IMR-90 (cell line): Measurements from ENCODE around the gene ADGRB3. TPM values are rescaled to one million over a fixed set of nuclear protein-coding genes. Genes with fewer than 3 reads are reported as not detected.

Source experiments
- ATAC-seq: fragments of 200-7000 bp; cut with Tn5 transposase; 2 replicates; pipeline ENCODE4 v1.9.1; 2020; ENCODE audit warnings: low read depth, mild to moderate bottlenecking, moderate library complexity
- BruUV-seq: library from RNA; stranded (reverse); fragments of 400-500 nt; replicated peaks from 2 replicates; lab custom pipeline; 2021; lab: Mats Ljungman, UMichigan
- CTCF ChIA-PET: fragments of 300-600 bp; formaldehyde crosslinking; extraction: SDS; loops from one replicate; lab custom pipeline; 2021; ENCODE audit warnings: antibody characterized with exemption; lab: Yijun Ruan, JAX
- POLR2A ChIA-PET: fragments of 300-600 bp; sonication (Branson Sonifier 250); formaldehyde crosslinking; loops from one replicate; lab custom pipeline; 2022; ENCODE audit warnings: antibody characterized with exemption; ENCODE audit not compliant: unreplicated experiment; lab: Charles Lee
- DNase-seq: peaks from one replicate; pipeline ENCODE4 v3.0.0; 2013
- H2AFZ ChIP-seq: replicated peaks from 2 replicates; pipeline ENCODE3; 2013; ENCODE audit warnings: low read length, mild to moderate bottlenecking; ENCODE audit not compliant: poor library complexity
- H2AK5ac ChIP-seq: 2 replicates; pipeline ENCODE4 v1.6.1; 2013; ENCODE audit warnings: low read depth, low read length, inconsistent platforms
- H2AK9ac ChIP-seq: replicated peaks from 2 replicates; pipeline ENCODE3; 2013; ENCODE audit warnings: mild to moderate bottlenecking, low read depth, low read length, moderate library complexity; ENCODE audit not compliant: poor library complexity
- H2BK120ac ChIP-seq: 2 replicates; pipeline ENCODE4 v1.6.1; 2013; ENCODE audit warnings: low read depth, low read length, inconsistent platforms
- H2BK15ac ChIP-seq: 3 replicates; pipeline ENCODE4 v1.6.1; 2013; ENCODE audit warnings: low read depth, low read length, inconsistent platforms
- H2BK20ac ChIP-seq: 2 replicates; pipeline ENCODE4 v1.6.1; 2013; ENCODE audit warnings: low read depth, mild to moderate bottlenecking, inconsistent platforms, low read length, moderate library complexity
- H2BK5ac ChIP-seq: 2 replicates; pipeline ENCODE4 v1.6.1; 2013; ENCODE audit warnings: mild to moderate bottlenecking, low read depth, low read length, inconsistent platforms; ENCODE audit not compliant: poor library complexity, severe bottlenecking
- H3K14ac ChIP-seq: replicated peaks from 2 replicates; pipeline ENCODE4 v1.6.1; 2013; ENCODE audit warnings: low read depth, low read length, inconsistent platforms
- H3K18ac ChIP-seq: 2 replicates; pipeline ENCODE4 v1.6.1; 2013; ENCODE audit warnings: low read depth, low read length, control low read depth
- H3K23ac ChIP-seq: 2 replicates; pipeline ENCODE4 v1.6.1; 2013; ENCODE audit warnings: low read depth, low read length, inconsistent platforms
- H3K27ac ChIP-seq: 2 replicates; pipeline ENCODE4 v1.5.1; 2013; ENCODE audit warnings: mild to moderate bottlenecking, control low read depth, low read length; ENCODE audit not compliant: insufficient read depth
- H3K27me3 ChIP-seq: 2 replicates; pipeline ENCODE4 v1.6.1; 2013; ENCODE audit warnings: low read length; ENCODE audit not compliant: control insufficient read depth, insufficient read depth
- H3K36me3 ChIP-seq: 2 replicates; pipeline ENCODE4 v1.6.1; 2013; ENCODE audit warnings: low read length, mixed read lengths; ENCODE audit not compliant: control insufficient read depth, insufficient read depth
- H3K4ac ChIP-seq: 2 replicates; pipeline ENCODE4 v1.6.1; 2013; ENCODE audit warnings: low read depth, low read length, inconsistent platforms
- H3K4me1 ChIP-seq: 2 replicates; pipeline ENCODE4 v1.6.1; 2013; ENCODE audit warnings: low read length, mixed read lengths; ENCODE audit not compliant: control insufficient read depth, insufficient read depth
- H3K4me2 ChIP-seq: 2 replicates; pipeline ENCODE4 v1.6.1; 2013; ENCODE audit warnings: low read depth, mild to moderate bottlenecking, control low read depth, low read length, moderate library complexity
- H3K4me3 ChIP-seq: 2 replicates; pipeline ENCODE4 v1.5.1; 2013; ENCODE audit warnings: low read depth, mild to moderate bottlenecking, control low read depth, low read length, moderate library complexity; ENCODE audit not compliant: insufficient read depth
- H3K56ac ChIP-seq: 2 replicates; pipeline ENCODE4 v1.6.1; 2013; ENCODE audit warnings: low read length, inconsistent platforms; ENCODE audit not compliant: insufficient read depth; ENCODE audit errors: extremely low read depth
- H3K79me1 ChIP-seq, 2 experiments: 2 replicates each; pipeline ENCODE4 v1.6.1; 2013; ENCODE audit warnings: low read length in 2 of 2, inconsistent platforms in 1 of 2, low read depth in 1 of 2
- H3K9ac ChIP-seq: 2 replicates; pipeline ENCODE4 v1.6.1; 2013; ENCODE audit warnings: low read depth, low read length, control low read depth
- H3K9me1 ChIP-seq: 2 replicates; pipeline ENCODE4 v1.6.1; 2013; ENCODE audit warnings: low read length, inconsistent platforms; ENCODE audit not compliant: insufficient read depth
- H3K9me3 ChIP-seq: 2 replicates; pipeline ENCODE4 v1.6.1; 2013; ENCODE audit warnings: low read length; ENCODE audit not compliant: control insufficient read depth, insufficient read depth
- H4K20me1 ChIP-seq: 2 replicates; pipeline ENCODE4 v1.6.1; 2013; ENCODE audit warnings: low read length, inconsistent platforms; ENCODE audit not compliant: insufficient read depth
- H4K5ac ChIP-seq: 2 replicates; pipeline ENCODE4 v1.6.1; 2013; ENCODE audit warnings: mild to moderate bottlenecking, low read depth, low read length, control low read depth
- H4K8ac ChIP-seq, 2 experiments: 2 replicates each; pipeline ENCODE4 v1.6.1; 2013; ENCODE audit warnings: low read depth in 2 of 2, low read length in 2 of 2, control low read depth in 1 of 2, inconsistent platforms in 1 of 2
- H4K91ac ChIP-seq: 2 replicates; pipeline ENCODE4 v1.6.1; 2013; ENCODE audit warnings: low read depth, low read length, inconsistent platforms; ENCODE audit not compliant: insufficient read depth
- BHLHE40 ChIP-seq: fragments of 150-350 bp; IDR thresholded peaks from 2 replicates; pipeline ENCODE4 v1.6.1; 2016; ENCODE audit warnings: mild to moderate bottlenecking, low read depth, low read length
- CEBPB ChIP-seq: IDR thresholded peaks from 2 replicates; pipeline ENCODE4 v1.6.1; 2012; ENCODE audit warnings: low read depth, low read length, improper control_type of control experiment
- MAZ ChIP-seq: IDR thresholded peaks from 2 replicates; pipeline ENCODE4 v1.6.1; 2012; ENCODE audit warnings: low read depth, mild to moderate bottlenecking, low read length, improper control_type of control experiment, moderate library complexity, borderline replicate concordance
- NFE2L2 ChIP-seq: fragments of 150-350 bp; IDR thresholded peaks from 2 replicates; pipeline ENCODE4 v1.6.1; 2016; ENCODE audit warnings: low read depth, mild to moderate bottlenecking, low read length
- POLR2A ChIP-seq: IDR thresholded peaks from 2 replicates; pipeline ENCODE4 v1.6.1; 2012; ENCODE audit warnings: mild to moderate bottlenecking, low read depth, low read length
- RAD21 ChIP-seq: IDR thresholded peaks from 2 replicates; pipeline ENCODE4 v1.6.1; 2012; ENCODE audit warnings: low read length, improper control_type of control experiment
- SMC3 ChIP-seq: fragments of 150-350 bp; IDR thresholded peaks from 2 replicates; pipeline ENCODE4 v1.6.1; 2016; ENCODE audit warnings: low read depth, mild to moderate bottlenecking, antibody characterized with exemption, low read length, moderate library complexity
- WGBS, 2 experiments: methylation state at CpG; one replicate each; pipeline versions ENCODE4 v1.1.5 to v1.1.7; 2013; ENCODE audit warnings: missing lambda C conversion rate in 2 of 2; ENCODE audit not compliant: insufficient read length in 1 of 2; ENCODE audit errors: extremely low coverage in 2 of 2; 5-methylcytosine and 5-hydroxymethylcytosine counted together
- dilution Hi-C: fragments of 300-500 bp; cut with HindIII; formaldehyde crosslinking; loops from one replicate; pipeline ENCODE4 v1.14.3; 2018; ENCODE audit warnings: low sequenced_read_pairs; ENCODE audit not compliant: unreplicated experiment
- in situ Hi-C: fragments of 300-500 bp; cut with MboI; formaldehyde crosslinking; loops from 3 replicates; pipeline ENCODE4 v1.14.3; 2019; ENCODE audit warnings: low sequenced_read_pairs, inconsistent platforms, mixed read lengths
- intact Hi-C: fragments of 100-400 bp; cut with micrococcal nuclease; formaldehyde crosslinking; loops from 2 replicates; pipeline ENCODE4 v1.10.0; 2022
- polyA plus RNA-seq, 3 experiments: library from polyadenylated mRNA; depleted of rRNA; stranded (reverse); fragments of >200 nt; gene quantifications; 2 replicates each; pipeline ENCODE4 v1.2.3, GENCODE V29; 2012; ENCODE audit warnings: low replicate concordance in 1 of 3
- total RNA-seq: library from RNA; depleted of rRNA; stranded (reverse); fragments of >200 nt; gene quantifications from 2 replicates; pipeline ENCODE4 v1.2.3, GENCODE V29; 2012
- TF ChIP-seq, protein P1 (sequence below): conservative IDR thresholded peaks from 2 replicates; pipeline ENCODE4 v1.5.1; 2012; ENCODE audit warnings: mild to moderate bottlenecking, low read depth, low read length, improper control_type of control experiment
- TF ChIP-seq, protein P2 (sequence below): fragments of 150-350 bp; IDR thresholded peaks from 2 replicates; pipeline ENCODE4 v1.6.1; 2016; ENCODE audit warnings: low read depth, mild to moderate bottlenecking, low read length, moderate library complexity, borderline replicate concordance

ADGRB3 gene
- total and polyA plus RNA-seq, 2 of the 4 experiments (the other 2 are of a cell fraction), result not detected

DNA sequence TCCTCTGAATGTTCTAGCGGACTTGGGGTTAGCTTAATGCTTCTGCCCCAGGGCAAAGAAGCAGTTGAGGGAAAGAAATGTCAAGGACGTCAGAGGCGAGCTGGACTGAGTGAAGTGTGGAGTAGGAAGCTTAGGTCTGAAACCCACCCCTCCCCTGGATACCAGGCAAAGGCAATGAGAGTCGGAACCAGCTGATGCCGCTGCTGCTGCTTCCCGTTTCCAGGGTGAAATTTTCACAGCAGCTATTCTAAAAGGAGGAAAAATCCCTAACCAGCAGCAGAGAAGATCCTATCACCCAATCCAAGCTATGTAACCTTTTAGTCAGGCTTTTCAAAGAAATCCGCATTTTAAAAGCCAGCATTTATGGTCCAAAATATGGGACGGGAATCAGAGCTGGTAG is 597.4 kb downstream of the ADGRB3 start:
- no peaks in the 10 kb centered on the region for H4K20me1 ChIP-seq
- in situ Hi-C loops (no loop called here), intact Hi-C loops (loop anchor here (10.0 kb wide), 1 partner anchor 482 kb away; no protein-coding TSS in a partner anchor), dilution Hi-C loops (no loop called here)
- no peak overlapping the region for H3K4ac ChIP-seq
- H3K27ac ChIP-seq, result no peak overlapping the region
- H3K56ac ChIP-seq, result no peak overlapping the region
- H4K91ac ChIP-seq, result no peak overlapping the region
- no peak overlapping the region for H2AK5ac ChIP-seq
- H3K36me3 ChIP-seq, result no peaks in the 10 kb centered on the region
- no peaks in the 10 kb centered on the region for H3K4me1 ChIP-seq
- H3K18ac ChIP-seq, result no peak overlapping the region
- no peak overlapping the region for H2BK15ac ChIP-seq
- no peak overlapping the region for H2AFZ ChIP-seq
- no peak overlapping the region for H4K8ac ChIP-seq
- no peaks in the 10 kb centered on the region for H3K9me1 ChIP-seq
- H3K4me3 ChIP-seq, result no peak overlapping the region
- no peak for DNase-seq
- BruUV-seq, result no TSS peak
- H2BK120ac ChIP-seq, result no peak overlapping the region
- no CpG with 5 or more reads among the region's 8 CpGs for WGBS, 2 experiments
- ChIA-PET CTCF (no interaction called here), POLR2A (no interaction called here)
- no peak overlapping the region for H2BK5ac ChIP-seq
- H4K5ac ChIP-seq, result no peak overlapping the region
- H3K23ac ChIP-seq, result no peak overlapping the region
- no peak for ATAC-seq
- no peaks in the 10 kb centered on the region for H3K79me1 ChIP-seq
- H3K4me2 ChIP-seq, result no peak overlapping the region
- H3K9me3 ChIP-seq, result no peaks in the 10 kb centered on the region
- no peak for TF ChIP-seq MAZ
- no peak for TF ChIP-seq BHLHE40
- TF ChIP-seq CEBPB, result no peak
- TF ChIP-seq SMC3, result no peak
- TF ChIP-seq, protein P1, sequence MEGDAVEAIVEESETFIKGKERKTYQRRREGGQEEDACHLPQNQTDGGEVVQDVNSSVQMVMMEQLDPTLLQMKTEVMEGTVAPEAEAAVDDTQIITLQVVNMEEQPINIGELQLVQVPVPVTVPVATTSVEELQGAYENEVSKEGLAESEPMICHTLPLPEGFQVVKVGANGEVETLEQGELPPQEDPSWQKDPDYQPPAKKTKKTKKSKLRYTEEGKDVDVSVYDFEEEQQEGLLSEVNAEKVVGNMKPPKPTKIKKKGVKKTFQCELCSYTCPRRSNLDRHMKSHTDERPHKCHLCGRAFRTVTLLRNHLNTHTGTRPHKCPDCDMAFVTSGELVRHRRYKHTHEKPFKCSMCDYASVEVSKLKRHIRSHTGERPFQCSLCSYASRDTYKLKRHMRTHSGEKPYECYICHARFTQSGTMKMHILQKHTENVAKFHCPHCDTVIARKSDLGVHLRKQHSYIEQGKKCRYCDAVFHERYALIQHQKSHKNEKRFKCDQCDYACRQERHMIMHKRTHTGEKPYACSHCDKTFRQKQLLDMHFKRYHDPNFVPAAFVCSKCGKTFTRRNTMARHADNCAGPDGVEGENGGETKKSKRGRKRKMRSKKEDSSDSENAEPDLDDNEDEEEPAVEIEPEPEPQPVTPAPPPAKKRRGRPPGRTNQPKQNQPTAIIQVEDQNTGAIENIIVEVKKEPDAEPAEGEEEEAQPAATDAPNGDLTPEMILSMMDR, result no peak
- TF ChIP-seq POLR2A, result no peak
- no peak for TF ChIP-seq NFE2L2
- TF ChIP-seq, protein P2, sequence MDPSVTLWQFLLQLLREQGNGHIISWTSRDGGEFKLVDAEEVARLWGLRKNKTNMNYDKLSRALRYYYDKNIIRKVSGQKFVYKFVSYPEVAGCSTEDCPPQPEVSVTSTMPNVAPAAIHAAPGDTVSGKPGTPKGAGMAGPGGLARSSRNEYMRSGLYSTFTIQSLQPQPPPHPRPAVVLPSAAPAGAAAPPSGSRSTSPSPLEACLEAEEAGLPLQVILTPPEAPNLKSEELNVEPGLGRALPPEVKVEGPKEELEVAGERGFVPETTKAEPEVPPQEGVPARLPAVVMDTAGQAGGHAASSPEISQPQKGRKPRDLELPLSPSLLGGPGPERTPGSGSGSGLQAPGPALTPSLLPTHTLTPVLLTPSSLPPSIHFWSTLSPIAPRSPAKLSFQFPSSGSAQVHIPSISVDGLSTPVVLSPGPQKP, result no peak
- TF ChIP-seq RAD21, result no peak
- no peak overlapping the region for H3K9ac ChIP-seq
- H3K27me3 ChIP-seq, result no peaks in the 10 kb centered on the region
- H3K14ac ChIP-seq, result no peak overlapping the region
- no peak overlapping the region for H2AK9ac ChIP-seq
- H2BK20ac ChIP-seq, result no peak overlapping the region
